OCI-LY7 (cell line): ENCODE results near the gene CDK5R1. TPM values are rescaled to one million over a fixed set of nuclear protein-coding genes. Genes with fewer than 3 reads are reported as not detected.
"Not testable (repeated sequence)": the region's sequence is repeated elsewhere in the genome, so short reads cannot be mapped to it uniquely, and the experiment has no call there.

Experiments
- BruUV-seq: library from RNA; stranded (reverse); fragments of 400-500 nt; replicated peaks from 2 replicates; lab custom pipeline; 2021; lab: Mats Ljungman, UMichigan
- CTCF ChIA-PET: fragments of 300-600 bp; sonication (Branson Sonifier 250); formaldehyde crosslinking; loops from one replicate; lab custom pipeline; 2022; ENCODE audit warnings: antibody characterized with exemption; ENCODE audit not compliant: unreplicated experiment; lab: Charles Lee
- POLR2A ChIA-PET: fragments of 300-600 bp; sonication (Branson Sonifier 250); formaldehyde crosslinking; loops from one replicate; lab custom pipeline; 2022; ENCODE audit warnings: antibody characterized with exemption; lab: Charles Lee
- DNase-seq: peaks from one replicate; pipeline ENCODE4 v3.0.0-alpha.2; 2015; ENCODE audit warnings: low spot score
- H2AFZ ChIP-seq: fragments of 200-600 bp; sonication (generic), shearing (Covaris generic); 2 replicates; pipeline ENCODE4 v1.6.1; 2014; ENCODE audit warnings: mild to moderate bottlenecking, antibody characterized with exemption, low read length, moderate library complexity
- H3K27ac ChIP-seq: fragments of 200-600 bp; sonication (generic); 2 replicates; pipeline ENCODE4 v1.5.1; 2014; ENCODE audit warnings: mixed run types, low read depth, mild to moderate bottlenecking, moderate library complexity, low read length, inconsistent platforms; ENCODE audit not compliant: poor library complexity, severe bottlenecking
- H3K36me3 ChIP-seq: fragments of 200-600 bp; sonication (generic); 2 replicates; pipeline ENCODE4 v1.6.1; 2014; ENCODE audit warnings: mild to moderate bottlenecking, antibody characterized with exemption, low read length, moderate library complexity, mixed read lengths; ENCODE audit not compliant: insufficient read depth
- H3K4me1 ChIP-seq: fragments of 200-600 bp; sonication (generic); 2 replicates; pipeline ENCODE4 v1.5.1; 2014; ENCODE audit warnings: mild to moderate bottlenecking, low read length; ENCODE audit not compliant: insufficient read depth, poor library complexity, severe bottlenecking
- H3K4me2 ChIP-seq: fragments of 200-600 bp; sonication (generic); 2 replicates; pipeline ENCODE4 v1.6.1; 2014; ENCODE audit warnings: mild to moderate bottlenecking, low read length
- H3K4me3 ChIP-seq: fragments of 200-600 bp; sonication (generic); 2 replicates; pipeline ENCODE4 v1.5.1; 2014; ENCODE audit warnings: mild to moderate bottlenecking, low read depth, low read length; ENCODE audit not compliant: poor library complexity, severe bottlenecking
- H3K79me2 ChIP-seq: fragments of 200-600 bp; sonication (generic); 2 replicates; pipeline ENCODE4 v1.6.1; 2016; ENCODE audit warnings: low read depth, mild to moderate bottlenecking, low read length, moderate library complexity, mixed read lengths; ENCODE audit not compliant: insufficient read depth
- H3K9me2 ChIP-seq: fragments of 200-600 bp; sonication (generic); 2 replicates; pipeline ENCODE4 v1.6.1; 2016; ENCODE audit warnings: mild to moderate bottlenecking, low read length, mixed read lengths; ENCODE audit not compliant: insufficient read depth
- H3K9me3 ChIP-seq: fragments of 200-600 bp; sonication (generic); 2 replicates; pipeline ENCODE4 v1.6.1; 2014; ENCODE audit warnings: mild to moderate bottlenecking, mixed run types, low read length, mixed read lengths
- H4K20me1 ChIP-seq: fragments of 200-600 bp; sonication (generic); 2 replicates; pipeline ENCODE4 v1.6.1; 2014; ENCODE audit warnings: mild to moderate bottlenecking, antibody characterized with exemption, low read length, moderate library complexity, mixed read lengths; ENCODE audit not compliant: insufficient read depth
- EZH2phosphoT487 ChIP-seq: fragments of 200-600 bp; sonication (generic); IDR thresholded peaks from 2 replicates; pipeline ENCODE4 v1.6.1; 2018; ENCODE audit warnings: low read depth, borderline replicate concordance, mild to moderate bottlenecking, mixed run types, antibody characterized with exemption, low read length, moderate library complexity, mixed read lengths
- intact Hi-C: fragments of 100-400 bp; cut with micrococcal nuclease; formaldehyde crosslinking; loops from one replicate; pipeline ENCODE4 v1.10.0; 2022; ENCODE audit not compliant: unreplicated experiment
- total RNA-seq, 2 experiments: library from RNA; depleted of rRNA in 1 of 2; stranded (reverse); fragments of >200 nt in 1 of 2; shearing (Covaris generic) in 1 of 2; gene quantifications; 2 replicates each; pipeline ENCODE4 v1.2.3, GENCODE V29; 2014 to 2022
- TF ChIP-seq, protein P1 (sequence below): fragments of 200-600 bp; sonication (generic); conservative IDR thresholded peaks from 2 replicates; pipeline ENCODE4 v1.5.1; 2014; ENCODE audit warnings: mild to moderate bottlenecking, antibody characterized with exemption, low read length, moderate library complexity, mixed read lengths

The CDK5R1 gene
- total RNA-seq, 2 experiments from 2014 or later: 1.3 to 2.2 TPM

DNA sequence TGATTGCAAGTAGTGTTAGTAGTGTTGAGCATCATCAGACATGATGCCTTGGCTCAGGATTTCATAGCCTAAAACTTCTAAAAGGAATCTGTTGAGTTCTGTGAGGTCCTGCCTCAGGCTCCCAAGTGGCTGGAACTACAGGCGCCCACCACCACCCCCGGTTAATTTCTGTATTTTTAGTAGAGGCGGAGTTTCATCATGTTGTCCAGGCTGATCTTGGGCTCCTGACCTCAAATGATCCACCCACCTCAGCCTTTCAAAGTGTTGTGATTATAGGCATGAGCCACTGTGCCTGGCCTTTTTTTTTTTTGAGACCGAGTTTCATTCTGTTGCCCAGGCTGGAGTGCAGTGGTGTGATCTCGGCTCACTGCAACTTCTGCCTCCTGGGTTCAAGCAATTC, 36.8 kb upstream of the CDK5R1 start:
- TF ChIP-seq, protein P1, sequence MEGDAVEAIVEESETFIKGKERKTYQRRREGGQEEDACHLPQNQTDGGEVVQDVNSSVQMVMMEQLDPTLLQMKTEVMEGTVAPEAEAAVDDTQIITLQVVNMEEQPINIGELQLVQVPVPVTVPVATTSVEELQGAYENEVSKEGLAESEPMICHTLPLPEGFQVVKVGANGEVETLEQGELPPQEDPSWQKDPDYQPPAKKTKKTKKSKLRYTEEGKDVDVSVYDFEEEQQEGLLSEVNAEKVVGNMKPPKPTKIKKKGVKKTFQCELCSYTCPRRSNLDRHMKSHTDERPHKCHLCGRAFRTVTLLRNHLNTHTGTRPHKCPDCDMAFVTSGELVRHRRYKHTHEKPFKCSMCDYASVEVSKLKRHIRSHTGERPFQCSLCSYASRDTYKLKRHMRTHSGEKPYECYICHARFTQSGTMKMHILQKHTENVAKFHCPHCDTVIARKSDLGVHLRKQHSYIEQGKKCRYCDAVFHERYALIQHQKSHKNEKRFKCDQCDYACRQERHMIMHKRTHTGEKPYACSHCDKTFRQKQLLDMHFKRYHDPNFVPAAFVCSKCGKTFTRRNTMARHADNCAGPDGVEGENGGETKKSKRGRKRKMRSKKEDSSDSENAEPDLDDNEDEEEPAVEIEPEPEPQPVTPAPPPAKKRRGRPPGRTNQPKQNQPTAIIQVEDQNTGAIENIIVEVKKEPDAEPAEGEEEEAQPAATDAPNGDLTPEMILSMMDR: no peak
- no peak for TF ChIP-seq EZH2phosphoT487
- BruUV-seq: no TSS peak
- Histone ChIP-seq H3K36me3 (peaks cover 94% of the 10 kb centered on the region), H4K20me1 (peaks cover 21% of the 10 kb centered on the region), H3K9me3 (no peaks in the 10 kb centered on the region), H3K27ac (no peak overlapping the region), H3K79me2 (peaks cover 66% of the 10 kb centered on the region), H3K4me3 (no peak overlapping the region), H3K9me2 (no peaks in the 10 kb centered on the region), H2AFZ (no peak overlapping the region), H3K4me1 (peaks cover 20% of the 10 kb centered on the region), H3K4me2 (no peak overlapping the region)
- intact Hi-C loops: no loop called here
- ChIA-PET CTCF (no interaction called here), POLR2A (no interaction called here)
- DNase-seq: no peak

DNA sequence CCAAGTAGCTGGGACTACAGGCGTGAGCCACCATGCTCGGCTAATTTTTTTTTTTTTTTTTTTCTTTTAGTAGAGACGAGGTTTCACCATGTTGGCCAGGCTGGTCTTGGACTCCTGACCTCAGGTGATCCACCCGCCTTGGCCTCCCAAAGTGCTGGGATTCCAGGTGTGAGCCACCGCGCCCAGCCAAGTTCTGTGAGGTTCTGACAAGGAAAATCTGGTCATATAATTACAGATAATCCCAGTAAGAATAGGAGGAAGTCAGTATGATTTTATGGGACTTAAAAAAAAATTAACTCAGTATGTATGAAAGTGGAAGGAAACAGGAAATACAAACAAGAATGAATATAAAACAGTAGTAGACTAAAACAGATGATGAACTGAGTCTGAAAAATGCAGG, 36.4 kb upstream of the CDK5R1 start:
- H2AFZ ChIP-seq, H3K27ac ChIP-seq, H3K9me2 ChIP-seq, BruUV-seq, H3K9me3 ChIP-seq, intact Hi-C loops, H3K4me3 ChIP-seq, H3K4me2 ChIP-seq, CTCF ChIA-PET, POLR2A ChIA-PET, DNase-seq: not testable (repeated sequence)
- peaks cover 20% of the 10 kb centered on the region for H3K4me1 ChIP-seq
- H3K79me2 ChIP-seq: peaks cover 65% of the 10 kb centered on the region
- H4K20me1 ChIP-seq: peaks cover 17% of the 10 kb centered on the region
- H3K36me3 ChIP-seq: peaks cover 98% of the 10 kb centered on the region

DNA sequence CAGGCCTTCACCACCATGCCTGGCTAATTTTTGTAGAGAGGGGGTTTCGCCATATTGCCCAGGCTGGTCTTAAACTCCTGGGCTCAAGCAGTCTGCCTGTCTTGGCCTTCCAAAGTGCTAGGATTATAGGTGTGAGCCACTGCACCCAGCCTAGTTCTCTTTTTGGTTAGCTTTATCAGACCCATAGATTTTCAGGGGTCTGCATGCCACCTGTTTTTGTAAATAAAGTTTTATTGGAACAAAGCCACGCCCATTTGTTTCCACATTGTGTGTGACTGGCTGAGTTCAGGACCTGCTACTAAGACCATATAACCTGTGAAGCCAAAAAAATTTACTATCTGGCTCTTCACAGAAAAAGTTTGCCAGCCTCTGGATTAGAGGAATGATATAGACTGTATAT, 34.9 kb upstream of the CDK5R1 start:
- no peaks in the 10 kb centered on the region for H3K9me3 ChIP-seq
- intact Hi-C loops: no loop called here
- DNase-seq: no peak
- BruUV-seq: no TSS peak
- peaks cover 53% of the 10 kb centered on the region for H3K79me2 ChIP-seq
- no peak overlapping the region for H3K4me3 ChIP-seq
- POLR2A ChIA-PET: no interaction called here
- no peaks in the 10 kb centered on the region for H3K9me2 ChIP-seq
- no peak overlapping the region for H3K27ac ChIP-seq
- peaks cover 5% of the 10 kb centered on the region for H4K20me1 ChIP-seq
- TF ChIP-seq, protein P1: no peak
- TF ChIP-seq EZH2phosphoT487: no peak
- H3K4me2 ChIP-seq: no peak overlapping the region
- H3K4me1 ChIP-seq: peaks cover 5% of the 10 kb centered on the region
- CTCF ChIA-PET: no interaction called here
- H3K36me3 ChIP-seq: peaks cover 99% of the 10 kb centered on the region
- H2AFZ ChIP-seq: no peak overlapping the region
